ENCODE data around the gene PPP2R2D. TPM values are rescaled to one million over a fixed set of nuclear protein-coding genes. Genes with fewer than 3 reads are reported as not detected.

Gene PPP2R2D
- polyA plus RNA-seq, 1 donor, result 36.4 TPM

DNA sequence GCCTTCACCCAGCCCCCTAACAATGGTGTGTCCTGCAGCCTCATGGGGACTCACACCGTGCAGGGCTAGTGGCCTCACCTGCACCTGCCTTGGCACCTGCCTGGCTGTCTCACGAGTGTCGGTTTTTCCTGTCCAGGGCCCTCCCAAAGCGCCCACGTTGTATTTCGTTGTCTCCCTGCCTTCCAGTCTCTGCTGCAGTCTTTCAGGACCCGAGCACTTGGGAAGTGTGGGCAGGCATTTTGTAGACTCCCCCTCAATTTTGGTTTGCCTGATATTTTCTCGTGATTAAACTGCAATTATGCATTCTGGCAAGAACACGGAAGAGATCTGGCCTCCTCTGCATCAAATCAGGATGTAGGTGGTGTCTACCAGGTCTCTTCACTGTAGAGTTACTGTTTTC is 63.0 kb downstream of the PPP2R2D start:
- no peaks in the 10 kb centered on the region for H3K27me3 ChIP-seq (ENCODE audit: control insufficient read depth, insufficient read depth, low read length)
- H3K4me3 ChIP-seq (ENCODE audit: low read length), result no peak overlapping the region
- WGBS (ENCODE audit: insufficient coverage, low lambda C conversion rate), result no CpG with 5 or more reads among the region's 9 CpGs
- H3K9me3 ChIP-seq (ENCODE audit: control insufficient read depth, low read depth, low read length), result peaks cover 3% of the 10 kb centered on the region
- DNase-seq, result no peak
- H3K4me1 ChIP-seq (ENCODE audit: control insufficient read depth, insufficient read depth, low read length), result no peaks in the 10 kb centered on the region
- no peak overlapping the region for H3K27ac ChIP-seq (ENCODE audit: low read length)
- peaks cover 16% of the 10 kb centered on the region for H3K36me3 ChIP-seq (ENCODE audit: control insufficient read depth, insufficient read depth, low read length)

DNA sequence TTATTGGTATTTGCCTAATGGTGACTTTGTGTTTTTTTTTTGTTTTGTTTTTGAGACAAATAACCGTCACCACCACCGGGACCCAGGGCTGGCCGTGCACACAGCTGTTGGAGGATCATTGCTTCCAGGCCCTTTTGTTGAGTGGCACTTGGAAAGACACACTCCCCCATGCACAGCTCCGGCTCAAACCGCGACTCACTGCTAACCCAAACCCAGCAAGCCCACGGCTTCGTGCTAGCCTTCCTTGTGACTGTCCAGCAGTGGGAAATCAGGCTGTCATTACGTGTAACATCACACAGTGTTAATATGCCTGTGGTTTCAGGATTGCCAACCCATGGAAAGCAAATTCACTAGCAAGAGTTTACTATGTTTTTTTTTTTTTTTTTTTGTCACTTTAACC is 63.5 kb downstream of the PPP2R2D start:
- H3K4me3 ChIP-seq (ENCODE audit: low read length), result no peak overlapping the region
- peaks cover 3% of the 10 kb centered on the region for H3K9me3 ChIP-seq (ENCODE audit: control insufficient read depth, low read depth, low read length)
- DNase-seq, result no peak
- 100% methylated on average over 1 of the region's 9 CpGs for WGBS (ENCODE audit: insufficient coverage, low lambda C conversion rate)
- H3K27ac ChIP-seq (ENCODE audit: low read length), result no peak overlapping the region
- H3K36me3 ChIP-seq (ENCODE audit: control insufficient read depth, insufficient read depth, low read length), result peaks cover 20% of the 10 kb centered on the region
- H3K27me3 ChIP-seq (ENCODE audit: control insufficient read depth, insufficient read depth, low read length), result no peaks in the 10 kb centered on the region
- H3K4me1 ChIP-seq (ENCODE audit: control insufficient read depth, insufficient read depth, low read length), result no peaks in the 10 kb centered on the region

DNA sequence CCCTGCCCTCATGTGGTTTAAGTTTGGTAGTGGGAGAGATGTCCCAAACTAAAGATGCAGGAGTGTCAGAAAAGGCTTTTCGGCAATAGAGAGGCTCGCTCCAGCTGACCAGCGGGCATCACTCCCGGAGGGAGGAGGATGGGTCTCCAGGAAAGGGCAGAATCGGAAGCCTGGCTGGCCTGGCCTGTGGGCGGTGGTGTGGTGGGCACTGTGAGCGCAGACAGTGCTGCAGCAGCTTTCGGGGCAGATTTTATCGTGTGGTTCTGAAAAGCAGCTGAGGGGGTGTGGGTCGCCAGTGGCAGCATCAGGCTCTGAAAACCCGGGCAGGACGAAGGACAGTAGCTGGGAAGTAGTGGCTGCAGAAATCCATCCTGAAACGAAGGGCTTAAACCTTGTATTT is 68.1 kb downstream of the PPP2R2D start:
- no peak overlapping the region for H3K27ac ChIP-seq (ENCODE audit: low read length)
- DNase-seq, result no peak
- peaks cover 42% of the 10 kb centered on the region for H3K36me3 ChIP-seq (ENCODE audit: control insufficient read depth, insufficient read depth, low read length)
- 100% methylated on average over 2 of the region's 13 CpGs for WGBS (ENCODE audit: insufficient coverage, low lambda C conversion rate)
- no peaks in the 10 kb centered on the region for H3K27me3 ChIP-seq (ENCODE audit: control insufficient read depth, insufficient read depth, low read length)
- no peak overlapping the region for H3K4me3 ChIP-seq (ENCODE audit: low read length)
- peaks cover 2% of the 10 kb centered on the region for H3K9me3 ChIP-seq (ENCODE audit: control insufficient read depth, low read depth, low read length)
- H3K4me1 ChIP-seq (ENCODE audit: control insufficient read depth, insufficient read depth, low read length), result no peaks in the 10 kb centered on the region

DNA sequence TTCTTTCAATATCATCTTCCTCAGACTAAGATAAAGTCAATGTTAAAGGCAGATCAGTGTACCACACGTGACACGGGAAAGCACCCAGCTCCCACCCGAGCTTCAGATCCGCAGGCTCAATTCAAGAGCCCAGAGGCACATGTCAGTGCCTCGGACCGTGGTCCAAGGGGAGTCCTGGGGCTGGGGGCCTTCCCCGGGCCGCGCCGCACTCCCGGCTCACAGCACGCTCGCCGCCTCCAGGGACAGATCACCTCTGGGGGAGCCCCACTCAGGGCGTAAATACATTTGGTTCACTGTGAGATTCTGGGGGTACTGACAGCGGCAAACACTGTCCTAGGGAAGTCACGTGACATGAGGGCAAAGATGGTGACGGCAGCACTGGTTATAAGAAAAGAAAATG is 70.1 kb downstream of the PPP2R2D start:
- Histone ChIP-seq H3K36me3 (ENCODE audit: control insufficient read depth, insufficient read depth, low read length) (peaks cover 40% of the 10 kb centered on the region), H3K9me3 (ENCODE audit: control insufficient read depth, low read depth, low read length) (peaks cover 2% of the 10 kb centered on the region), H3K4me3 (ENCODE audit: low read length) (no peak overlapping the region), H3K27ac (ENCODE audit: low read length) (no peak overlapping the region), H3K4me1 (ENCODE audit: control insufficient read depth, insufficient read depth, low read length) (no peaks in the 10 kb centered on the region), H3K27me3 (ENCODE audit: control insufficient read depth, insufficient read depth, low read length) (no peaks in the 10 kb centered on the region)
- DNase-seq, result no peak
- 100% methylated on average over 1 of the region's 18 CpGs for WGBS (ENCODE audit: insufficient coverage, low lambda C conversion rate)

DNA sequence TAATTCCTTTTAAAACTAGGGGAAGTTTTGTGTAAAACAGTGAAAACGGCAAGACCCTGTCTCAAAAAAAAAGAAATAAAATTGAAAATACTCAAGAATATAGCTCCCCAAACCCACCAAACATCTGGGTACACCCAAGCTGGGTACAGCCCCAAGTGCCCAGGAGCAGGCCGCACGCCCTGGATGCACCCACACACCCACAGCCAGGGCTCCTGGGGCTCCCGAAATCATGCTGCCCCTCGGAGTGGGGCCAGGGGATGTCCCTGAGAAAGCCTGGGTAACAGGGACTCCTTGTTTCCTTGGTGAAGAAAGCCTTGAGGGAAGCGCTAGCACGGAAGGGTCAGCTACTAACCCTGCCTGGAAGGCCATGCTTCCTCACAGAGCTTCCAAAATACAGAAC is 70.8 kb downstream of the PPP2R2D start:
- Histone ChIP-seq H3K27me3 (ENCODE audit: control insufficient read depth, insufficient read depth, low read length) (no peaks in the 10 kb centered on the region), H3K9me3 (ENCODE audit: control insufficient read depth, low read depth, low read length) (peaks cover 2% of the 10 kb centered on the region), H3K36me3 (ENCODE audit: control insufficient read depth, insufficient read depth, low read length) (peaks cover 40% of the 10 kb centered on the region), H3K4me1 (ENCODE audit: control insufficient read depth, insufficient read depth, low read length) (no peaks in the 10 kb centered on the region), H3K4me3 (ENCODE audit: low read length) (no peak overlapping the region), H3K27ac (ENCODE audit: low read length) (no peak overlapping the region)
- WGBS (ENCODE audit: insufficient coverage, low lambda C conversion rate), result no CpG with 5 or more reads among the region's 7 CpGs
- no peak for DNase-seq

DNA sequence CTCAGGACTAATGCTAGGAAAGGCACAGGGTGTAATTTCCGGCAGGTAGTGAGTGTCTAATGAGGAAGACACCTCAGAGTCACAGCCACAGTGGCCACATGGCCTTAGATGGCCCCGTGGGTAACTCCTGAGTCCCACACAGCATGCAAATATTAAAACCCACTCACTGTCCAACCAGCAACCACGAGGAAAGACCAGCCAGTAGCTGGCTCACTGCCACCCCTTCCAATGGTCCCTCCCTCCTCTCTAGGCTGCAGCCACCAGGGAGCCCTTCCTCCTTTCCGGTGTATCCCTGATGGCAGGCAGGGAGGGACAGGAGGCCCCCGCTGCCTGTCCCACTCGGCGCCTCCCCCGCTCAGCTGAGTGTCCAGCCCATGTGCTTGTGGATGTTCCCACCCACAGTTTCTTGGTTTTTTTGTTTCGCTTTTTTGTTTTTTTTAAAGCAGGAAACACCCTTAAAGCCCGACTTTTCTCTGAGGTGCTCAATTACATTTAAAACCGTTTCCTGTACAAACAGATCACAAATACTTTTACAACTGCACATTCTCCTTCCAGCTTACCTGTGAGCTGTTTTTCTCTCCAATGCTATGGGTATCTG is 71.8 kb downstream of the PPP2R2D start:
- Histone ChIP-seq H3K27me3 (ENCODE audit: control insufficient read depth, insufficient read depth, low read length) (no peaks in the 10 kb centered on the region), H3K36me3 (ENCODE audit: control insufficient read depth, insufficient read depth, low read length) (peaks cover 39% of the 10 kb centered on the region), H3K4me3 (ENCODE audit: low read length) (no peak overlapping the region), H3K27ac (ENCODE audit: low read length) (no peak overlapping the region), H3K4me1 (ENCODE audit: control insufficient read depth, insufficient read depth, low read length) (peaks cover 4% of the 10 kb centered on the region), H3K9me3 (ENCODE audit: control insufficient read depth, low read depth, low read length) (peaks cover 2% of the 10 kb centered on the region)
- WGBS (ENCODE audit: insufficient coverage, low lambda C conversion rate), result 49% methylated on average over 3 of the region's 11 CpGs
- peak in 1 of 2 donors; percentile 17 for DNase-seq

DNA sequence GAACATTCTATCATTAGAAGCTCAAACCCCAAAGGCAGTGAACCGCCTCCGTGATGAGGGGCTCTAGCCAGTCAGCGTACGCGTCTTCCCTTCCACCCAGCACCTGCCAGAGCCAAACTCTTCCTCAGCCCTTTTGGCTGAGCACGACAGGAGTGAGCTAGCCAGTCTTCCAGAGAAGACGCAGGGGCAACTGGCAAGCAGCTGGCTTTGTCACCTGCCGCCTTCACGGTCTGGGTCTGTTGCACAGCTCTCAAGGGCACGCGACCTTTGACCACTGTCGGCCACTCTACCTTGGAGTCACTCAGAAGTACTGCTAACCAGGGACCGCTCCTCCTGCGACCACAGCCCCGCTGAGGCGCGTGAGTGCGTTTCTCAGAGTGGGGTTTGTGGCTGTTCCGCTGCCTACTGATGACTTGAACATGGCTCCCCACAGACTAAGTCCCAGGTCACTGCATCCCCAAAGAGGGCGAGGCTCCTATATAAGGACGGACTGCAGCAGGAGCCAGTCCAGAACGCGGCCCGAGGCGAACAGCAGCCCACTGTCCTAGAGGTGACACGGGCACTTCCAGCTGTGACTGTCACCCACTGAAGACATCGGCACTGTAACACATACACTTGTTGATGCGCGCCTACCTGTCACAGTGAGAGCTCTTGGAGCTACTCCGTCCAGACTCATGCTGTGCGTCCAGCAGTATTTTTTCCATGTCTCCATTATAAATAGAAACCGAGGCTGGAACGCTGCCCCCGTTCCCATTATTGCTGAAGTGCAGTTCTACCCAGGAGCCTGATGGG is 72.5 kb downstream of the PPP2R2D start:
- H3K27ac ChIP-seq (ENCODE audit: low read length), result no peak overlapping the region
- H3K27me3 ChIP-seq (ENCODE audit: control insufficient read depth, insufficient read depth, low read length), result no peaks in the 10 kb centered on the region
- peaks cover 39% of the 10 kb centered on the region for H3K36me3 ChIP-seq (ENCODE audit: control insufficient read depth, insufficient read depth, low read length)
- peaks cover 2% of the 10 kb centered on the region for H3K9me3 ChIP-seq (ENCODE audit: control insufficient read depth, low read depth, low read length)
- no CpG with 5 or more reads among the region's 34 CpGs for WGBS (ENCODE audit: insufficient coverage, low lambda C conversion rate)
- DNase-seq, result no peak
- H3K4me3 ChIP-seq (ENCODE audit: low read length), result no peak overlapping the region
- peaks cover 10% of the 10 kb centered on the region for H3K4me1 ChIP-seq (ENCODE audit: control insufficient read depth, insufficient read depth, low read length)

DNA sequence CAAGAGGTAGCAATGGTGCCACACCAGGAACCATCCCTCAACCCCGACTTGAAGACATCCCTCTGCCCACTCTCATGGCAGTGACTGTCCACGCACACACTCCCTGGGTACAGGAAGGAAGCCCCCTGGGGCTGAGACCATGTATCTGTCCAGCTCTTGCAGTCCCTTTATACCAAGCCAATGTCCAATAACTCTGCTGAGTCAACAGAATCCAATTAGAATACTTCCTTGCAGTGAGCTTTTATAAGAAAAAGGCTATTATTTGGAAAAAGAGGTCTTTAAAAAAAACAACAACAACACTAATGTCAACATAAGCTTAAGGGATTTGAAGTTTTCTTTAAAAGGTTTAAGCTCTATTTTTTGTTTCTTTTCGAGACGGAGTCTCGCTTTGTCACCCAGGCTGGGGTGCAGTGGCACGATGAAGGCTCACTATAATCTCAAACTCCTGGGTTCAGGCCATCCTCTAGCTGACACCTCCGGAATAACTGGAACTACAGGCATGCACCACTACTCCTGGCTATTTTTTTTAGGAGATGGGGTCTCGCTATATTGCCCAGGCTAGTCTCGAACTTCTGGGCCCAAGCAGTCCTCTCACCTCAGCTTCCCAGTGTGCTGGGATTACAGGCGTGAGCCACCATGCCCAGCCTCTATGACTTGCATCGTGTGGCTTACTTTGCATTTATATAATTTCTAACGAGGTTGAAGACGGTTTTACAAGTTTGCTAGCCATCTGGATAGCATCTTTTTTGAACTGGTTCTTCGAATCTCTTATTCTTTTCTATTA is 73.4 kb downstream of the PPP2R2D start:
- H3K9me3 ChIP-seq (ENCODE audit: control insufficient read depth, low read depth, low read length), result peaks cover 2% of the 10 kb centered on the region
- WGBS (ENCODE audit: insufficient coverage, low lambda C conversion rate), result 71% methylated on average over 3 of the region's 14 CpGs
- peaks cover 32% of the 10 kb centered on the region for H3K36me3 ChIP-seq (ENCODE audit: control insufficient read depth, insufficient read depth, low read length)
- H3K4me3 ChIP-seq (ENCODE audit: low read length), result no peak overlapping the region
- no peak overlapping the region for H3K27ac ChIP-seq (ENCODE audit: low read length)
- H3K4me1 ChIP-seq (ENCODE audit: control insufficient read depth, insufficient read depth, low read length), result peaks cover 11% of the 10 kb centered on the region
- no peak for DNase-seq
- no peaks in the 10 kb centered on the region for H3K27me3 ChIP-seq (ENCODE audit: control insufficient read depth, insufficient read depth, low read length)

DNA sequence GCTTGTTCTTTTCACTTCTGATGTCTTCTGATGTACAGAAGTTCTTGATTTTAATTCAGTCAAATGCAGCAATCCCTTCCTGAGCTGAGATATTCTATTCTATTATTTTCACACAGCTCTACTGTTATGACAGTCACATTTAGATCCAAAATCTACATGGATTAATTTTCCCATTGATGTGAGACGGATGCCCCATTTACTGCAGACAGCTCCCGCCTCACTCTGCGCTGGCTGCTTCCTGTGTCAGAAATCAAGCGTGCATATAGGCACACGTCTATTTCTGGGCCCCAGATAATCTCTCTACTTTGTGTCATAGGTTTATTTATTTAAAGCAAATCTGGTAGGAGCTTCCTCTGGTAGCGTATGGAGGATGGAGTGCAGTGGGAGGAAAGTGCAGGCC is 74.2 kb downstream of the PPP2R2D start:
- Histone ChIP-seq H3K27me3 (ENCODE audit: control insufficient read depth, insufficient read depth, low read length) (peaks cover 4% of the 10 kb centered on the region), H3K9me3 (ENCODE audit: control insufficient read depth, low read depth, low read length) (peaks cover 2% of the 10 kb centered on the region), H3K4me3 (ENCODE audit: low read length) (no peak overlapping the region), H3K36me3 (ENCODE audit: control insufficient read depth, insufficient read depth, low read length) (peaks cover 26% of the 10 kb centered on the region), H3K4me1 (ENCODE audit: control insufficient read depth, insufficient read depth, low read length) (peaks cover 18% of the 10 kb centered on the region), H3K27ac (ENCODE audit: low read length) (no peak overlapping the region)
- no CpG with 5 or more reads among the region's 6 CpGs for WGBS (ENCODE audit: insufficient coverage, low lambda C conversion rate)
- no peak for DNase-seq

DNA sequence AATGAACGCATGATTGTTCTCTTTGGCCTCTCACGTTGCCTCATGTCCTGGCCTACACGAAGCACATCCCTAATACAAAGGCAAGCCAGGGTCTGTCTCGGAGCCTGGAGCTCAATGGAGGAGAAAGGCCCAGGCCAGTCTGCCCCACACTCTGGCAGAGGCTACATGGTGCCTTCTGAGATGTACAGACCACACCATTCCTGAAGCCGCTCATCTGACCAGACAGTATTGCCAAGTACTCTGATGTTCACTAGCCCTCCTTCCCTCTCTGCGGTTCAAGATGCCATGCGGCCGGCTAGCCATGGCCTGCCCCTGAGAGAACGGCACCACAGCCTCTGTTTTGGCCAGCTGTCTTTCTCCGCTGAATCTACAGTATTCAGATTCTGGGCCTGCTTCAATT is 75.0 kb downstream of the PPP2R2D start:
- H3K9me3 ChIP-seq (ENCODE audit: control insufficient read depth, low read depth, low read length), result peaks cover 2% of the 10 kb centered on the region
- no peak overlapping the region for H3K4me3 ChIP-seq (ENCODE audit: low read length)
- H3K36me3 ChIP-seq (ENCODE audit: control insufficient read depth, insufficient read depth, low read length), result peaks cover 18% of the 10 kb centered on the region
- peaks cover 5% of the 10 kb centered on the region for H3K27me3 ChIP-seq (ENCODE audit: control insufficient read depth, insufficient read depth, low read length)
- H3K4me1 ChIP-seq (ENCODE audit: control insufficient read depth, insufficient read depth, low read length), result peaks cover 19% of the 10 kb centered on the region
- H3K27ac ChIP-seq (ENCODE audit: low read length), result no peak overlapping the region
- DNase-seq, result no peak
- 90% methylated on average over 2 of the region's 10 CpGs for WGBS (ENCODE audit: insufficient coverage, low lambda C conversion rate)
